ENCODE results near the gene INPP1.

INPP1 gene

GRCh38 chr2:190376591-190377245 lies 33.3 kb downstream of the INPP1 start (continued):
- TF ChIP-seq, protein P1, sequence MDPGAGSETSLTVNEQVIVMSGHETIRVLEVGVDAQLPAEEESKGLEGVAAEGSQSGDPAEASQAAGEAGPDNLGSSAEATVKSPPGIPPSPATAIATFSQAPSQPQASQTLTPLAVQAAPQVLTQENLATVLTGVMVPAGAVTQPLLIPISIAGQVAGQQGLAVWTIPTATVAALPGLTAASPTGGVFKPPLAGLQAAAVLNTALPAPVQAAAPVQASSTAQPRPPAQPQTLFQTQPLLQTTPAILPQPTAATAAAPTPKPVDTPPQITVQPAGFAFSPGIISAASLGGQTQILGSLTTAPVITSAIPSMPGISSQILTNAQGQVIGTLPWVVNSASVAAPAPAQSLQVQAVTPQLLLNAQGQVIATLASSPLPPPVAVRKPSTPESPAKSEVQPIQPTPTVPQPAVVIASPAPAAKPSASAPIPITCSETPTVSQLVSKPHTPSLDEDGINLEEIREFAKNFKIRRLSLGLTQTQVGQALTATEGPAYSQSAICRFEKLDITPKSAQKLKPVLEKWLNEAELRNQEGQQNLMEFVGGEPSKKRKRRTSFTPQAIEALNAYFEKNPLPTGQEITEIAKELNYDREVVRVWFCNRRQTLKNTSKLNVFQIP (CRISPR knock-in tag; IDR thresholded peaks at IDR 0.05; ENCODE audit: borderline replicate concordance, low read depth): no peak
- TF ChIP-seq ZFP30 (CRISPR knock-in tag; IDR thresholded peaks at IDR 0.05): no peak
- TF ChIP-seq ZNF8 (CRISPR knock-in tag; IDR thresholded peaks at IDR 0.05): no peak
- TF ChIP-seq ZNF565 (CRISPR knock-in tag; conservative IDR thresholded peaks at IDR 0.05; ENCODE audit: low read depth): no peak
- TF ChIP-seq OSR1 (CRISPR knock-in tag; IDR thresholded peaks at IDR 0.05): no peak
- TF ChIP-seq CSDC2 (CRISPR knock-in tag; IDR thresholded peaks at IDR 0.05): no peak

- ATAC-seq: no peak; the same call in 1 of the 3 replicates
- no peak for TF ChIP-seq PATZ1 (CRISPR knock-in tag; IDR thresholded peaks at IDR 0.05; ENCODE audit: borderline replicate concordance)
- TF ChIP-seq, protein P1 (CRISPR knock-in tag; IDR thresholded peaks at IDR 0.05; ENCODE audit: borderline replicate concordance, low read depth): no peak
Measured at GRCh38 chr2:190378880-190379237, 35.5 kb downstream of the INPP1 start.

DNA sequence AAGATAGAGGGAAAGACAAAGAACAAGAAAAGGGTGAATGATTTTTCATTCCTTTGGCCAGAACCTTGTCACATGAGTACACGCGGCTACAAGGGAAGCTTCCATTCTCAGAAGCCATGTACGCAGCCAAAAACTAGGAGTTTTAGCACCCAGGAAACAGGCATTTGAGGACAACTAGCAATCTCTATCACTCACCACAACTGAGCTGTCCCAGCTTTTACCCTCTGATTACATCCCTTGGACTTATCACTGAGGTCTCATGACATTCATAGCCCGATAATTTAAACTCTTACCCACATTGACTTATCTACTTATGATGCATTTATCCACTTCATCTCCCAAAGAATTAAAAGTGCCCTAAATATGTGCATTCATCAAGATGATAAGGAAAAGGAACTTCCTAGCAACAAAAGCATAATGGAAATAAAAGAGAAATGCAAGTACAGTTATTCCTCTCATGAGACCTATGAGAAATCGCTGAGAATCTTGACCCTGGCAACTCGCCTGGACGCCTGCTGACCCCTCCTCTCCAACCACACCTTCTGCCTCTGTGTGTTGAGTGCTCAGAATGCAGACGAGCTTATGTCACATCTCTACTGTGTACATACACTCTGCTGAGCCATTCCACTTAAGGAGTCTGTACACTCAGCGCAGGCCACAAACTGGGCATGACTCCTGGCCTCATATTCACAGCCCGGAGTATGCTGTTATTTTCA lies 36.0 kb downstream of the INPP1 start:
- TF ChIP-seq TOX (CRISPR knock-in tag; IDR thresholded peaks at IDR 0.05; ENCODE audit: borderline replicate concordance) (no peak), ZFP3 (CRISPR knock-in tag; IDR thresholded peaks at IDR 0.05) (no peak), ISL1 (CRISPR knock-in tag; IDR thresholded peaks at IDR 0.05) (peak; percentile 45; the same call in 1 of the 2 replicates), TCF4 (CRISPR knock-in tag; IDR thresholded peaks at IDR 0.05; ENCODE audit: borderline replicate concordance) (no peak)
- ATAC-seq: no peak

GRCh38 chr2:190380962-190381412 lies 37.6 kb downstream of the INPP1 start:
- ATAC-seq: no peak
- TF ChIP-seq ZC3H10 (CRISPR knock-in tag; IDR thresholded peaks at IDR 0.05) (no peak), CSDC2 (CRISPR knock-in tag; IDR thresholded peaks at IDR 0.05) (no peak), TCF4 (CRISPR knock-in tag; IDR thresholded peaks at IDR 0.05; ENCODE audit: borderline replicate concordance) (no peak), OSR1 (CRISPR knock-in tag; IDR thresholded peaks at IDR 0.05) (no peak), ZNF565 (CRISPR knock-in tag; conservative IDR thresholded peaks at IDR 0.05; ENCODE audit: low read depth) (no peak), ZFP30 (CRISPR knock-in tag; IDR thresholded peaks at IDR 0.05) (no peak), ZNF70 (CRISPR knock-in tag; IDR thresholded peaks at IDR 0.05) (no peak), CSRNP3 (CRISPR knock-in tag; IDR thresholded peaks at IDR 0.05) (no peak), GLIS3 (CRISPR knock-in tag; IDR thresholded peaks at IDR 0.05) (no peak), PPARA (CRISPR knock-in tag; IDR thresholded peaks at IDR 0.05; ENCODE audit: borderline replicate concordance) (no peak), ZFP3 (CRISPR knock-in tag; IDR thresholded peaks at IDR 0.05) (no peak), RARB (CRISPR knock-in tag; IDR thresholded peaks at IDR 0.05) (no peak), BACH2 (CRISPR knock-in tag; IDR thresholded peaks at IDR 0.05; ENCODE audit: borderline replicate concordance) (no peak), CREB5 (CRISPR knock-in tag; IDR thresholded peaks at IDR 0.05; ENCODE audit: low read depth) (no peak)
- TF ChIP-seq, protein P2, sequence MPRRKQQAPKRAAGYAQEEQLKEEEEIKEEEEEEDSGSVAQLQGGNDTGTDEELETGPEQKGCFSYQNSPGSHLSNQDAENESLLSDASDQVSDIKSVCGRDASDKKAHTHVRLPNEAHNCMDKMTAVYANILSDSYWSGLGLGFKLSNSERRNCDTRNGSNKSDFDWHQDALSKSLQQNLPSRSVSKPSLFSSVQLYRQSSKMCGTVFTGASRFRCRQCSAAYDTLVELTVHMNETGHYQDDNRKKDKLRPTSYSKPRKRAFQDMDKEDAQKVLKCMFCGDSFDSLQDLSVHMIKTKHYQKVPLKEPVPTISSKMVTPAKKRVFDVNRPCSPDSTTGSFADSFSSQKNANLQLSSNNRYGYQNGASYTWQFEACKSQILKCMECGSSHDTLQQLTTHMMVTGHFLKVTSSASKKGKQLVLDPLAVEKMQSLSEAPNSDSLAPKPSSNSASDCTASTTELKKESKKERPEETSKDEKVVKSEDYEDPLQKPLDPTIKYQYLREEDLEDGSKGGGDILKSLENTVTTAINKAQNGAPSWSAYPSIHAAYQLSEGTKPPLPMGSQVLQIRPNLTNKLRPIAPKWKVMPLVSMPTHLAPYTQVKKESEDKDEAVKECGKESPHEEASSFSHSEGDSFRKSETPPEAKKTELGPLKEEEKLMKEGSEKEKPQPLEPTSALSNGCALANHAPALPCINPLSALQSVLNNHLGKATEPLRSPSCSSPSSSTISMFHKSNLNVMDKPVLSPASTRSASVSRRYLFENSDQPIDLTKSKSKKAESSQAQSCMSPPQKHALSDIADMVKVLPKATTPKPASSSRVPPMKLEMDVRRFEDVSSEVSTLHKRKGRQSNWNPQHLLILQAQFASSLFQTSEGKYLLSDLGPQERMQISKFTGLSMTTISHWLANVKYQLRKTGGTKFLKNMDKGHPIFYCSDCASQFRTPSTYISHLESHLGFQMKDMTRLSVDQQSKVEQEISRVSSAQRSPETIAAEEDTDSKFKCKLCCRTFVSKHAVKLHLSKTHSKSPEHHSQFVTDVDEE (CRISPR knock-in tag; IDR thresholded peaks at IDR 0.05): no peak
- TF ChIP-seq, protein P1 (CRISPR knock-in tag; IDR thresholded peaks at IDR 0.05; ENCODE audit: borderline replicate concordance, low read depth): no peak
